Measurements from ENCODE around the gene SH3RF3. TPM values are rescaled to one million over a fixed set of nuclear protein-coding genes. Genes with fewer than 3 reads are reported as not detected.

SH3RF3 gene
- total RNA-seq, 1 experiment from 2014 or later: not detected

- Histone ChIP-seq H3K9me3 (ENCODE audit: control insufficient read depth in 1 of 2, insufficient read depth in 1 of 2, low read depth in 1 of 2, low read length in 2 of 2) (no peaks in the 10 kb centered on the region), H3K4me3 (replicated peaks in 1 of 2; ENCODE audit: low read depth in 1 of 2, low read length in 2 of 2) (no peak overlapping the region), H3K27ac (ENCODE audit: low read depth, low read length) (no peak overlapping the region), H3K79me2 (ENCODE audit: insufficient read depth, low read length) (no peaks in the 10 kb centered on the region), H3K27me3 (ENCODE audit: insufficient read depth, low read length) (peaks cover 13% of the 10 kb centered on the region), H4K20me1 (ENCODE audit: insufficient read depth) (no peaks in the 10 kb centered on the region), H3K4me1 (ENCODE audit: control insufficient read depth in 1 of 2, insufficient read depth in 2 of 2, low read length in 2 of 2) (no peaks in the 10 kb centered on the region), H3K36me3 (ENCODE audit: control insufficient read depth in 1 of 2, insufficient read depth in 2 of 2, low read length in 2 of 2) (no peaks in the 10 kb centered on the region), H2AFZ (ENCODE audit: low read depth, low read length, poor library complexity, severe bottlenecking) (no peak overlapping the region), H3K9me2 (ENCODE audit: insufficient read depth) (no peaks in the 10 kb centered on the region), H3K9ac (ENCODE audit: low read length) (no peak overlapping the region), H3K4me2 (ENCODE audit: low read length) (no peak overlapping the region)
- no peak for DNase-seq (ENCODE audit: low read depth, low spot score)
- BruUV-seq (replicated peaks): no TSS peak
- POLR2A ChIA-PET: no interaction called here
- no peak for ATAC-seq
- no peak for TF ChIP-seq YY1 (IDR thresholded peaks at IDR 0.05; ENCODE audit: extremely low read depth, insufficient replicate concordance, low read depth, low read length)
- no peak for TF ChIP-seq ZNF274 (IDR thresholded peaks at IDR 0.05; ENCODE audit: low read depth, low read length)
- TF ChIP-seq SIN3A (IDR thresholded peaks at IDR 0.05; ENCODE audit: low read depth): no peak
- no peak for TF ChIP-seq CTCF (IDR thresholded peaks at IDR 0.05 in 2 of 3, conservative IDR thresholded peaks at IDR 0.05 in 1 of 3; ENCODE audit: borderline replicate concordance in 1 of 3, insufficient read depth in 1 of 3, low read depth in 2 of 3, low read length in 2 of 3)
- RAD21 ChIA-PET (ENCODE audit: low non-redundant PET in 1 of 2, low total read pairs in 2 of 2, uncharacterized antibody in 2 of 2, unreplicated experiment in 2 of 2): no interaction called here
- CTCF ChIA-PET: no interaction called here
- intact Hi-C loops (cut with micrococcal nuclease): no loop called here
Measured at GRCh38 chr2:109154226-109154625, 25.2 kb downstream of the SH3RF3 start.

- Histone ChIP-seq H2AFZ (ENCODE audit: low read depth, low read length, poor library complexity, severe bottlenecking) (no peak overlapping the region), H3K4me1 (ENCODE audit: control insufficient read depth in 1 of 2, insufficient read depth in 2 of 2, low read length in 2 of 2) (no peaks in the 10 kb centered on the region), H4K20me1 (ENCODE audit: insufficient read depth) (no peaks in the 10 kb centered on the region), H3K9ac (ENCODE audit: low read length) (no peak overlapping the region), H3K27me3 (ENCODE audit: insufficient read depth, low read length) (peaks cover 17% of the 10 kb centered on the region), H3K79me2 (ENCODE audit: insufficient read depth, low read length) (no peaks in the 10 kb centered on the region), H3K9me3 (ENCODE audit: control insufficient read depth in 1 of 2, insufficient read depth in 1 of 2, low read depth in 1 of 2, low read length in 2 of 2) (no peaks in the 10 kb centered on the region), H3K4me3 (replicated peaks in 1 of 2; ENCODE audit: low read depth in 1 of 2, low read length in 2 of 2) (no peak overlapping the region), H3K9me2 (ENCODE audit: insufficient read depth) (no peaks in the 10 kb centered on the region), H3K4me2 (ENCODE audit: low read length) (no peak overlapping the region), H3K36me3 (ENCODE audit: control insufficient read depth in 1 of 2, insufficient read depth in 2 of 2, low read length in 2 of 2) (no peaks in the 10 kb centered on the region), H3K27ac (ENCODE audit: low read depth, low read length) (no peak overlapping the region)
- DNase-seq (ENCODE audit: low read depth, low spot score) (no peak), ATAC-seq (no peak)
- intact Hi-C loops (cut with micrococcal nuclease): no loop called here
- ChIA-PET RAD21 (ENCODE audit: low non-redundant PET in 1 of 2, low total read pairs in 2 of 2, uncharacterized antibody in 2 of 2, unreplicated experiment in 2 of 2) (no interaction called here), POLR2A (no interaction called here), CTCF (no interaction called here)
- no TSS peak for BruUV-seq (replicated peaks)
- TF ChIP-seq SIN3A (IDR thresholded peaks at IDR 0.05; ENCODE audit: low read depth): no peak
- TF ChIP-seq SP1 (IDR thresholded peaks at IDR 0.05; ENCODE audit: low read depth): no peak
- TF ChIP-seq REST (IDR thresholded peaks at IDR 0.05; ENCODE audit: low read depth): no peak
- no peak for TF ChIP-seq EGR1 (IDR thresholded peaks at IDR 0.05; ENCODE audit: low read depth)
- TF ChIP-seq EZH2 (IDR thresholded peaks at IDR 0.05): no peak
- TF ChIP-seq POLR2AphosphoS5 (IDR thresholded peaks at IDR 0.05; ENCODE audit: low read depth, low read length): no peak
- no peak for TF ChIP-seq ZNF274 (IDR thresholded peaks at IDR 0.05; ENCODE audit: low read depth, low read length)
- TF ChIP-seq ZFX (IDR thresholded peaks at IDR 0.05): no peak
- no peak for TF ChIP-seq ATF3 (IDR thresholded peaks at IDR 0.05)
Measured at GRCh38 chr2:109155553-109156451, 26.8 kb downstream of the SH3RF3 start.

Measured in HCT116 (cell line).